ENCODE data around the gene RNF19B.
"Not testable (repeated sequence)": the region's sequence is repeated elsewhere in the genome, so short reads cannot be mapped to it uniquely, and the experiment has no call there.

Gene RNF19B

GRCh38 chr1:32977546-32978087 is 13.0 kb upstream of the RNF19B start:
- no peak overlapping the region for H3K9ac ChIP-seq (ENCODE audit: low read length)
- H3K9me2 ChIP-seq (replicated peaks; ENCODE audit: insufficient read depth, low read length) = no peaks in the 10 kb centered on the region
- H3K4me2 ChIP-seq (ENCODE audit: low read depth, low read length) = no peak overlapping the region
- H3K27ac ChIP-seq (ENCODE audit: low read length) = no peak overlapping the region
- no peaks in the 10 kb centered on the region for H3K79me2 ChIP-seq (ENCODE audit: low read length)
- H4K20me1 ChIP-seq (ENCODE audit: insufficient read depth, low read length) = no peaks in the 10 kb centered on the region
- TF ChIP-seq EZH2 (optimal IDR thresholded peaks at IDR 0.05; ENCODE audit: low read depth, low read length) (no peak), CTCF (IDR thresholded peaks at IDR 0.05; ENCODE audit: low read length) (no peak), EZH2phosphoT487 (IDR thresholded peaks at IDR 0.05; ENCODE audit: low read length) (no peak)
- H3K9me3 ChIP-seq (replicated peaks; ENCODE audit: insufficient read depth, low read length) = no peaks in the 10 kb centered on the region
- H3K4me3 ChIP-seq (ENCODE audit: low read length) = no peak overlapping the region
- H3K27me3 ChIP-seq (replicated peaks; ENCODE audit: insufficient read depth, low read length) = no peaks in the 10 kb centered on the region
- H3K4me1 ChIP-seq (ENCODE audit: low read length) = peaks cover 27% of the 10 kb centered on the region
- H3K36me3 ChIP-seq (replicated peaks; ENCODE audit: insufficient read depth, low read length) = no peaks in the 10 kb centered on the region
- peaks cover 16% of the 10 kb centered on the region for H3F3A ChIP-seq (ENCODE audit: insufficient read depth, low read length)
- H2AFZ ChIP-seq (ENCODE audit: low read length) = no peak overlapping the region
- DNase-seq = no peak

- H3K36me3 ChIP-seq (replicated peaks; ENCODE audit: insufficient read depth, low read length); H3K4me3 ChIP-seq (ENCODE audit: low read length); H3K27me3 ChIP-seq (replicated peaks; ENCODE audit: insufficient read depth, low read length); H3K4me1 ChIP-seq (ENCODE audit: low read length); DNase-seq; H3K79me2 ChIP-seq (ENCODE audit: low read length); H2AFZ ChIP-seq (ENCODE audit: low read length); H3K9ac ChIP-seq (ENCODE audit: low read length); H3K9me3 ChIP-seq (replicated peaks; ENCODE audit: insufficient read depth, low read length); H3F3A ChIP-seq (ENCODE audit: insufficient read depth, low read length); H4K20me1 ChIP-seq (ENCODE audit: insufficient read depth, low read length); H3K9me2 ChIP-seq (replicated peaks; ENCODE audit: insufficient read depth, low read length); H3K4me2 ChIP-seq (ENCODE audit: low read depth, low read length); H3K27ac ChIP-seq (ENCODE audit: low read length): not testable (repeated sequence)
Observed at GRCh38 chr1:32975055-32975454, 10.4 kb upstream of the RNF19B start.

GRCh38 chr1:32973458-32973857 is 8.8 kb upstream of the RNF19B start:
- not testable (repeated sequence) for H3F3A ChIP-seq (ENCODE audit: insufficient read depth, low read length); H3K27ac ChIP-seq (ENCODE audit: low read length); H2AFZ ChIP-seq (ENCODE audit: low read length); H3K36me3 ChIP-seq (replicated peaks; ENCODE audit: insufficient read depth, low read length); H3K9me2 ChIP-seq (replicated peaks; ENCODE audit: insufficient read depth, low read length); H3K27me3 ChIP-seq (replicated peaks; ENCODE audit: insufficient read depth, low read length); H3K79me2 ChIP-seq (ENCODE audit: low read length); H3K4me2 ChIP-seq (ENCODE audit: low read depth, low read length); DNase-seq; H3K4me1 ChIP-seq (ENCODE audit: low read length); H3K9me3 ChIP-seq (replicated peaks; ENCODE audit: insufficient read depth, low read length); H3K9ac ChIP-seq (ENCODE audit: low read length); H3K4me3 ChIP-seq (ENCODE audit: low read length); H4K20me1 ChIP-seq (ENCODE audit: insufficient read depth, low read length)

- H3K27ac ChIP-seq (ENCODE audit: low read length) = no peak overlapping the region
- H3K4me2 ChIP-seq (ENCODE audit: low read depth, low read length) = no peak overlapping the region
- no peak overlapping the region for H2AFZ ChIP-seq (ENCODE audit: low read length)
- no peak overlapping the region for H3K9ac ChIP-seq (ENCODE audit: low read length)
- H3F3A ChIP-seq (ENCODE audit: insufficient read depth, low read length) = no peaks in the 10 kb centered on the region
- H4K20me1 ChIP-seq (ENCODE audit: insufficient read depth, low read length) = no peaks in the 10 kb centered on the region
- peaks cover 5% of the 10 kb centered on the region; the same call in 1 of the 2 replicates for H3K27me3 ChIP-seq (replicated peaks; ENCODE audit: insufficient read depth, low read length)
- DNase-seq = no peak
- H3K4me3 ChIP-seq (ENCODE audit: low read length) = no peak overlapping the region
- no peak for TF ChIP-seq EZH2 (optimal IDR thresholded peaks at IDR 0.05; ENCODE audit: low read depth, low read length)
- TF ChIP-seq CTCF (IDR thresholded peaks at IDR 0.05; ENCODE audit: low read length) = no peak
- no peak for TF ChIP-seq EZH2phosphoT487 (IDR thresholded peaks at IDR 0.05; ENCODE audit: low read length)
- no peaks in the 10 kb centered on the region for H3K4me1 ChIP-seq (ENCODE audit: low read length)
- H3K9me2 ChIP-seq (replicated peaks; ENCODE audit: insufficient read depth, low read length) = no peaks in the 10 kb centered on the region
- H3K9me3 ChIP-seq (replicated peaks; ENCODE audit: insufficient read depth, low read length) = no peaks in the 10 kb centered on the region
- H3K36me3 ChIP-seq (replicated peaks; ENCODE audit: insufficient read depth, low read length) = no peaks in the 10 kb centered on the region
- no peaks in the 10 kb centered on the region for H3K79me2 ChIP-seq (ENCODE audit: low read length)
Observed at GRCh38 chr1:32972814-32973428, 8.3 kb upstream of the RNF19B start.

All from MM.1S (cell line).